ENCODE results near the gene BCAM.

BCAM gene

GRCh38 chr19:44788971-44789370 lies 19.9 kb upstream of the BCAM start:
- Histone ChIP-seq H3K4me3 (ENCODE audit: low read length) (no peak overlapping the region), H3K79me2 (ENCODE audit: low read length) (no peaks in the 10 kb centered on the region), H3K4me1 (ENCODE audit: low read length) (peaks cover 14% of the 10 kb centered on the region)

GRCh38 chr19:44789943-44790483 lies 18.9 kb upstream of the BCAM start:
- Histone ChIP-seq H3K9ac (ENCODE audit: low read length) (no peak overlapping the region), H3K36me3 (replicated peaks; ENCODE audit: low read depth, low read length) (no peaks in the 10 kb centered on the region), H2AFZ (ENCODE audit: low read depth, low read length) (no peak overlapping the region), H3K4me1 (ENCODE audit: low read length) (peaks cover 10% of the 10 kb centered on the region), H3K27ac (ENCODE audit: low read length) (no peak overlapping the region), H3K4me2 (ENCODE audit: low read length) (no peak overlapping the region), H3K27me3 (ENCODE audit: low read depth, low read length) (peaks cover 50% of the 10 kb centered on the region), H3K4me3 (ENCODE audit: low read length) (no peak overlapping the region), H3K79me2 (ENCODE audit: low read length) (no peaks in the 10 kb centered on the region), H4K20me1 (ENCODE audit: insufficient read depth, low read length) (no peaks in the 10 kb centered on the region), H3K9me3 (ENCODE audit: insufficient read depth, low read length) (no peaks in the 10 kb centered on the region)
- no peak for TF ChIP-seq CTCF (IDR thresholded peaks at IDR 0.05; ENCODE audit: low read depth, low read length)
- no peak for TF ChIP-seq EZH2phosphoT487 (IDR thresholded peaks at IDR 0.05; ENCODE audit: low read depth)

More at GRCh38 chr19:44788971-44789370, 19.9 kb upstream of the BCAM start:
- no peak overlapping the region for H3K4me2 ChIP-seq (ENCODE audit: low read length)
- H3K27me3 ChIP-seq (ENCODE audit: low read depth, low read length), result peaks cover 43% of the 10 kb centered on the region
- H2AFZ ChIP-seq (ENCODE audit: low read depth, low read length), result no peak overlapping the region
- H3K36me3 ChIP-seq (replicated peaks; ENCODE audit: low read depth, low read length), result no peaks in the 10 kb centered on the region
- no peaks in the 10 kb centered on the region for H3K9me3 ChIP-seq (ENCODE audit: insufficient read depth, low read length)
- no peak overlapping the region for H3K9ac ChIP-seq (ENCODE audit: low read length)
- TF ChIP-seq EZH2phosphoT487 (IDR thresholded peaks at IDR 0.05; ENCODE audit: low read depth) (no peak), CTCF (IDR thresholded peaks at IDR 0.05; ENCODE audit: low read depth, low read length) (no peak)
- no peaks in the 10 kb centered on the region for H4K20me1 ChIP-seq (ENCODE audit: insufficient read depth, low read length)
- H3K27ac ChIP-seq (ENCODE audit: low read length), result no peak overlapping the region

- TF ChIP-seq EZH2phosphoT487 (IDR thresholded peaks at IDR 0.05; ENCODE audit: low read depth), result no peak
- TF ChIP-seq CTCF (IDR thresholded peaks at IDR 0.05; ENCODE audit: low read depth, low read length), result no peak
- no peaks in the 10 kb centered on the region for H3K9me3 ChIP-seq (ENCODE audit: insufficient read depth, low read length)
- no peak overlapping the region for H3K27ac ChIP-seq (ENCODE audit: low read length)
Observed at GRCh38 chr19:44792281-44792680, 16.6 kb upstream of the BCAM start.

GRCh38 chr19:44794610-44795009 lies 14.3 kb upstream of the BCAM start:
- H3K9me3 ChIP-seq (ENCODE audit: insufficient read depth, low read length), result no peaks in the 10 kb centered on the region
- H2AFZ ChIP-seq (ENCODE audit: low read depth, low read length), result no peak overlapping the region
- no peak overlapping the region for H3K4me3 ChIP-seq (ENCODE audit: low read length)
- H4K20me1 ChIP-seq (ENCODE audit: insufficient read depth, low read length), result no peaks in the 10 kb centered on the region
- H3K27me3 ChIP-seq (ENCODE audit: low read depth, low read length), result peaks cover 39% of the 10 kb centered on the region
- no peak overlapping the region for H3K27ac ChIP-seq (ENCODE audit: low read length)
- H3K4me2 ChIP-seq (ENCODE audit: low read length), result no peak overlapping the region
- H3K4me1 ChIP-seq (ENCODE audit: low read length), result peaks cover 10% of the 10 kb centered on the region
- no peak for TF ChIP-seq CTCF (IDR thresholded peaks at IDR 0.05; ENCODE audit: low read depth, low read length)
- TF ChIP-seq EZH2phosphoT487 (IDR thresholded peaks at IDR 0.05; ENCODE audit: low read depth), result no peak
- H3K36me3 ChIP-seq (replicated peaks; ENCODE audit: low read depth, low read length), result no peaks in the 10 kb centered on the region
- no peak overlapping the region for H3K9ac ChIP-seq (ENCODE audit: low read length)
- H3K79me2 ChIP-seq (ENCODE audit: low read length), result no peaks in the 10 kb centered on the region

More at GRCh38 chr19:44792281-44792680, 16.6 kb upstream of the BCAM start:
- no peak overlapping the region for H3K9ac ChIP-seq (ENCODE audit: low read length)
- no peaks in the 10 kb centered on the region for H3K36me3 ChIP-seq (replicated peaks; ENCODE audit: low read depth, low read length)
- H4K20me1 ChIP-seq (ENCODE audit: insufficient read depth, low read length), result no peaks in the 10 kb centered on the region
- H3K4me1 ChIP-seq (ENCODE audit: low read length), result peaks cover 10% of the 10 kb centered on the region
- H3K79me2 ChIP-seq (ENCODE audit: low read length), result no peaks in the 10 kb centered on the region
- H3K27me3 ChIP-seq (ENCODE audit: low read depth, low read length), result peaks cover 47% of the 10 kb centered on the region
- peak overlapping the region; percentile 10; the same call in 1 of the 2 replicates for H3K4me2 ChIP-seq (ENCODE audit: low read length)
- H3K4me3 ChIP-seq (ENCODE audit: low read length), result no peak overlapping the region
- no peak overlapping the region for H2AFZ ChIP-seq (ENCODE audit: low read depth, low read length)

Data from OCI-LY3 (cell line).